B cell (primary cell): ENCODE data around the gene PALM3.

Source experiments
- EZH2 ChIP-seq: IDR thresholded peaks from 2 replicates; pipeline ENCODE4 v1.6.1; 2012; ENCODE audit warnings: borderline replicate concordance, low read depth, mild to moderate bottlenecking, moderate library complexity, low read length; ENCODE audit not compliant: insufficient read depth, poor library complexity, severe bottlenecking
- TF ChIP-seq, protein P1 (sequence below): fragments of 200-600 bp; IDR thresholded peaks from one replicate; pipeline ENCODE4 v1.8.0; 2022; ENCODE audit warnings: antibody characterized with exemption, mild to moderate bottlenecking

DNA sequence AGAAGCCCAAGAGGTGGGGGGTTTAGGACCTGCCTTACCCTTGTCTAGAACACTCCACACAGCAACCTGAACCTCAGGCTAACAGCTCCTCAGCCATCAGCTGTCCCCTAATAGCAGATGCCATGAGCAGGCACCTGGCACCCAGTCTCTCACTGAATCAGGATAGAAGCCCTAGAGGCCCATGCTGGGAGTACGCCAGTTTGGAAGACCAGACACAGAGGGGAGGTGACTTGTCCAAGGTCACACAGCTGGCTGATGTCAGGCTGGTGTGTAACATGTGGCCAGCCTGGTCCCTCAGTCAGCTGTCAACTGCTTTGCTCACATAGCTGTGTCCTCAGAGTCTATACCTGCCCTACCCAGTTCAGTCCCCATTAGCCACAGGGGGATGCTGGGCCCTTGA is 41.4 kb upstream of the PALM3 start:
- TF ChIP-seq, protein P1, sequence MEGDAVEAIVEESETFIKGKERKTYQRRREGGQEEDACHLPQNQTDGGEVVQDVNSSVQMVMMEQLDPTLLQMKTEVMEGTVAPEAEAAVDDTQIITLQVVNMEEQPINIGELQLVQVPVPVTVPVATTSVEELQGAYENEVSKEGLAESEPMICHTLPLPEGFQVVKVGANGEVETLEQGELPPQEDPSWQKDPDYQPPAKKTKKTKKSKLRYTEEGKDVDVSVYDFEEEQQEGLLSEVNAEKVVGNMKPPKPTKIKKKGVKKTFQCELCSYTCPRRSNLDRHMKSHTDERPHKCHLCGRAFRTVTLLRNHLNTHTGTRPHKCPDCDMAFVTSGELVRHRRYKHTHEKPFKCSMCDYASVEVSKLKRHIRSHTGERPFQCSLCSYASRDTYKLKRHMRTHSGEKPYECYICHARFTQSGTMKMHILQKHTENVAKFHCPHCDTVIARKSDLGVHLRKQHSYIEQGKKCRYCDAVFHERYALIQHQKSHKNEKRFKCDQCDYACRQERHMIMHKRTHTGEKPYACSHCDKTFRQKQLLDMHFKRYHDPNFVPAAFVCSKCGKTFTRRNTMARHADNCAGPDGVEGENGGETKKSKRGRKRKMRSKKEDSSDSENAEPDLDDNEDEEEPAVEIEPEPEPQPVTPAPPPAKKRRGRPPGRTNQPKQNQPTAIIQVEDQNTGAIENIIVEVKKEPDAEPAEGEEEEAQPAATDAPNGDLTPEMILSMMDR: no peak
- TF ChIP-seq EZH2: no peak
